ENCODE results near the gene RESP18. TPM values are rescaled to one million over a fixed set of nuclear protein-coding genes. Genes with fewer than 3 reads are reported as not detected.

The RESP18 gene
- total and polyA plus RNA-seq, 2 donors (not counting 1 experiment from before 2014, with no cell fraction given), result not detected

DNA sequence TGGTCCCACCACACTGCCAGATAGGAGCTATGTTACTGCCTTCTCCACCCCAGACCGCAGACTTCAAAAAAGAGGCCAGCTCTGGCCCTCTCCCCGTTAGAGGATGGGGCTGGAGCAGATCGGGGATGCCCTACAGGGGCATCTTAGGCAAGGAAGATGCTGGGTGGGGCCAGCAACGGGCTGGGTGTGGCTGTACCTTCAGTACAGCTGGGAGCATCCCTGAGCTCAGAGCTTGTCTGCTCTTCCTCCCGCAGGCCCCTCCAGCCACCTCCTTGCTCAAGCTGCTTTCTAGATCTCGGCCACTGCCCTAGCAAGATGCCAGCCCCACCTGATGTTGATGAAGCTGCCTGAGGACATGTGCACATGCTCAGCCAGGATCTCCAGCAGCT, 33.2 kb downstream of the RESP18 start:
- no peak for TF ChIP-seq EZH2 (IDR thresholded peaks at IDR 0.05; ENCODE audit: borderline replicate concordance, insufficient read depth, low read depth, low read length, poor library complexity, severe bottlenecking)
- TF ChIP-seq, protein P1, sequence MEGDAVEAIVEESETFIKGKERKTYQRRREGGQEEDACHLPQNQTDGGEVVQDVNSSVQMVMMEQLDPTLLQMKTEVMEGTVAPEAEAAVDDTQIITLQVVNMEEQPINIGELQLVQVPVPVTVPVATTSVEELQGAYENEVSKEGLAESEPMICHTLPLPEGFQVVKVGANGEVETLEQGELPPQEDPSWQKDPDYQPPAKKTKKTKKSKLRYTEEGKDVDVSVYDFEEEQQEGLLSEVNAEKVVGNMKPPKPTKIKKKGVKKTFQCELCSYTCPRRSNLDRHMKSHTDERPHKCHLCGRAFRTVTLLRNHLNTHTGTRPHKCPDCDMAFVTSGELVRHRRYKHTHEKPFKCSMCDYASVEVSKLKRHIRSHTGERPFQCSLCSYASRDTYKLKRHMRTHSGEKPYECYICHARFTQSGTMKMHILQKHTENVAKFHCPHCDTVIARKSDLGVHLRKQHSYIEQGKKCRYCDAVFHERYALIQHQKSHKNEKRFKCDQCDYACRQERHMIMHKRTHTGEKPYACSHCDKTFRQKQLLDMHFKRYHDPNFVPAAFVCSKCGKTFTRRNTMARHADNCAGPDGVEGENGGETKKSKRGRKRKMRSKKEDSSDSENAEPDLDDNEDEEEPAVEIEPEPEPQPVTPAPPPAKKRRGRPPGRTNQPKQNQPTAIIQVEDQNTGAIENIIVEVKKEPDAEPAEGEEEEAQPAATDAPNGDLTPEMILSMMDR (IDR thresholded peaks at IDR 0.05), result no peak
- POLR2A ChIA-PET, result no interaction called here

DNA sequence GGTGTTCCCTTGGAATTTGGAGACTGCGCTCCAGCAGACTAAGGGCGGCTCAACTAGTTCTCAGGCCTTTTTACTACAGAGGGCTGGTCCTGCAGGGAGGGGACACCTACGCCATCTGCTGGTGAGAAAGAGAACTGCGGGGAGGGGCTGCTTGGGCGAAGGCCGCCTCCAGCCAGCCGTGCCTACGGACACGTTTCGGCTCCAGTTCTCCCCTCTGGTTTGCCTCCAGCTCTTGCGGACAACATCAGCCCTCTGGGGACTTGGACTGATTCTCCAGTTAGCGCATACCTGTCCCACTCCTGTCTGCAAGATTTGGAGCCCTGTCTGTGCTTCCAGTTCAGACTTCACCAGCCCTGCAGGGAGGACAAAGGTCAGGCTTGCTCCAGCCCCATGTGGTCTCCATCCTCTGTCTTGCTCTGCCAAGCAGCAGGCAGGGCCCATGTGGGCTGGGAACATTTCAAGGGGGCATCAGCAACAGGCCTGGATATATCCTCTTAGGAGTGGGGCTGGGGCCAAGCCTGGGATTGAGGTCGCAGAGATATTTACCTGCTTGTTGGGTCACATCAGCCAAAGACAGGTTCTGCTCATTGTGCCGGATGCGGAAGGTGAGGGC, 33.7 kb downstream of the RESP18 start:
- 20% methylated on average over 13 of the region's 15 CpGs for WGBS (ENCODE audit: insufficient coverage)
- H3K79me2 ChIP-seq (ENCODE audit: control insufficient read depth, insufficient read depth, low read length), result no peaks in the 10 kb centered on the region
- ATAC-seq (ENCODE audit: low read depth), result peak; percentile 63
- ChIA-PET CTCF (interaction anchor here (0.7 to 10.3 kb wide), 17 partner anchors 7 to 230 kb away, joined by 3 to 136 read pairs (median 5); partner anchors contain the start of genes ANKZF1, ATG9A, CNPPD1 and DNAJB2), POLR2A (no interaction called here)
- H3K27me3 Mint-ChIP-seq, result peaks cover 25% of the 10 kb centered on the region
- no peak overlapping the region for H3K4me3 ChIP-seq (ENCODE audit: control extremely low read depth in 1 of 5, extremely low read depth in 1 of 5, insufficient read depth in 1 of 5, low read depth in 2 of 5, low read length in 4 of 5)
- peak; percentile 90 for DNase-seq
- H4K20me1 ChIP-seq (ENCODE audit: control insufficient read depth, insufficient read depth, low read length, poor library complexity, severe bottlenecking), result no peaks in the 10 kb centered on the region
- peak overlapping the region; percentile 68 for H2AFZ ChIP-seq (ENCODE audit: insufficient read depth, low read depth, low read length, poor library complexity, severe bottlenecking)
- intact Hi-C loops (cut with micrococcal nuclease), result loop anchor here (1.0 to 5.0 kb wide), 5 partner anchors 45 to 241 kb away; partner anchors contain the start of genes DNPEP and NHEJ1
- H3K27ac Mint-ChIP-seq, result no peak overlapping the region
- no peak overlapping the region for H3K9ac ChIP-seq (ENCODE audit: low read length)
- H3K27ac ChIP-seq (ENCODE audit: low read length in 2 of 2), result no peak overlapping the region
- H3K4me1 ChIP-seq (ENCODE audit: control insufficient read depth in 2 of 2, insufficient read depth in 2 of 2, low read length in 2 of 2), result peaks cover 14 to 19% of the 10 kb centered on the region in 2 donors
- no peak overlapping the region for H3K4me3 Mint-ChIP-seq
- no peaks in the 10 kb centered on the region for H3K36me3 ChIP-seq (replicated peaks in 1 of 2; ENCODE audit: control extremely low read depth in 1 of 2, control insufficient read depth in 1 of 2, extremely low read depth in 1 of 2, insufficient read depth in 2 of 2, low read length in 1 of 2)
- H3K27me3 ChIP-seq (replicated peaks in 1 of 4; ENCODE audit: control extremely low read depth in 1 of 4, control insufficient read depth in 3 of 4, insufficient read depth in 4 of 4, low read length in 3 of 4), result peaks cover 0 to 22% (median 1%) of the 10 kb centered on the region in 4 experiments
- H3K9me3 ChIP-seq (ENCODE audit: control extremely low read depth in 1 of 3, control insufficient read depth in 2 of 3, insufficient read depth in 1 of 3, low read length in 2 of 3), result no peaks in the 10 kb centered on the region
- peak overlapping the region; percentile 37 for H3K4me2 ChIP-seq (replicated peaks; ENCODE audit: low read depth, low read length, poor library complexity, severe bottlenecking)
- H3K4me1 Mint-ChIP-seq, result peaks cover 13% of the 10 kb centered on the region
- H3K9me3 Mint-ChIP-seq (ENCODE audit: insufficient read depth), result no peaks in the 10 kb centered on the region
- no peak for TF ChIP-seq EZH2 (IDR thresholded peaks at IDR 0.05; ENCODE audit: borderline replicate concordance, insufficient read depth, low read depth, low read length, poor library complexity, severe bottlenecking)
- TF ChIP-seq, protein P1 (IDR thresholded peaks at IDR 0.05), result peak; percentile 93

More for the DNA sequence above, 33.2 kb downstream of the RESP18 start:
- no peak overlapping the region for H2AFZ ChIP-seq (ENCODE audit: insufficient read depth, low read depth, low read length, poor library complexity, severe bottlenecking)
- no peaks in the 10 kb centered on the region for H3K36me3 ChIP-seq (replicated peaks in 1 of 2; ENCODE audit: control extremely low read depth in 1 of 2, control insufficient read depth in 1 of 2, extremely low read depth in 1 of 2, insufficient read depth in 2 of 2, low read length in 1 of 2)
- peaks cover 0 to 22% (median 1%) of the 10 kb centered on the region in 4 experiments for H3K27me3 ChIP-seq (replicated peaks in 1 of 4; ENCODE audit: control extremely low read depth in 1 of 4, control insufficient read depth in 3 of 4, insufficient read depth in 4 of 4, low read length in 3 of 4)
- no peak overlapping the region for H3K4me2 ChIP-seq (replicated peaks; ENCODE audit: low read depth, low read length, poor library complexity, severe bottlenecking)
- no peak overlapping the region for H3K4me3 Mint-ChIP-seq
- DNase-seq (peak; percentile 13), ATAC-seq (ENCODE audit: low read depth) (no peak)
- peaks cover 28% of the 10 kb centered on the region for H3K27me3 Mint-ChIP-seq
- intact Hi-C loops (cut with micrococcal nuclease), result loop anchor here (5.0 kb wide), 1 partner anchor 88 kb away; the partner anchor contains the start of gene DNPEP
- no peaks in the 10 kb centered on the region for H3K9me3 ChIP-seq (ENCODE audit: control extremely low read depth in 1 of 3, control insufficient read depth in 2 of 3, insufficient read depth in 1 of 3, low read length in 2 of 3)
- peaks cover 10% of the 10 kb centered on the region for H3K4me1 Mint-ChIP-seq
- H3K27ac ChIP-seq (ENCODE audit: low read length in 2 of 2), result no peak overlapping the region
- H4K20me1 ChIP-seq (ENCODE audit: control insufficient read depth, insufficient read depth, low read length, poor library complexity, severe bottlenecking), result no peaks in the 10 kb centered on the region
- peaks cover 10 to 15% of the 10 kb centered on the region in 2 donors for H3K4me1 ChIP-seq (ENCODE audit: control insufficient read depth in 2 of 2, insufficient read depth in 2 of 2, low read length in 2 of 2)
- no peak overlapping the region for H3K9ac ChIP-seq (ENCODE audit: low read length)
- CTCF ChIA-PET, result interaction anchor here (0.7 to 10.3 kb wide), 15 partner anchors 8 to 230 kb away, joined by 3 to 136 read pairs (median 5); partner anchors contain the start of genes ANKZF1, ATG9A, CNPPD1 and DNAJB2
- no peak overlapping the region for H3K4me3 ChIP-seq (ENCODE audit: control extremely low read depth in 1 of 5, extremely low read depth in 1 of 5, insufficient read depth in 1 of 5, low read depth in 2 of 5, low read length in 4 of 5)
- H3K79me2 ChIP-seq (ENCODE audit: control insufficient read depth, insufficient read depth, low read length), result no peaks in the 10 kb centered on the region
- 78% methylated on average over 6 of the region's 6 CpGs for WGBS (ENCODE audit: insufficient coverage)
- H3K27ac Mint-ChIP-seq, result no peak overlapping the region
- no peaks in the 10 kb centered on the region for H3K9me3 Mint-ChIP-seq (ENCODE audit: insufficient read depth)
